MM.1S (cell line): ENCODE data around the gene COMMD10.
A peak's percentile ranks its signal among the peaks of the same experiment; 100 is the strongest.

Experiments used
- DNase-seq: peaks from one replicate; pipeline ENCODE4 v3.0.0-alpha.2; 2015
- H2AFZ ChIP-seq: fragments of 300-600 bp; sonication (generic); 2 replicates; pipeline ENCODE4 v1.6.0; 2016; ENCODE audit warnings: antibody characterized with exemption, low read length
- H3F3A ChIP-seq: fragments of 300-600 bp; sonication (generic); 2 replicates; pipeline ENCODE4 v1.6.1; 2016; ENCODE audit warnings: mild to moderate bottlenecking, antibody characterized with exemption, low read length, moderate library complexity, mixed read lengths; ENCODE audit not compliant: insufficient read depth
- H3K27ac ChIP-seq: fragments of 300-600 bp; sonication (generic); 2 replicates; pipeline ENCODE4 v1.5.1; 2016; ENCODE audit warnings: mild to moderate bottlenecking, low read length
- H3K27me3 ChIP-seq: fragments of 300-600 bp; sonication (generic); replicated peaks from 2 replicates; pipeline ENCODE4 v1.6.0; 2016; ENCODE audit warnings: low read length; ENCODE audit not compliant: insufficient read depth
- H3K36me3 ChIP-seq: fragments of 300-600 bp; sonication (generic); replicated peaks from 2 replicates; pipeline ENCODE4 v1.6.1; 2016; ENCODE audit warnings: mild to moderate bottlenecking, low read length, mixed read lengths; ENCODE audit not compliant: insufficient read depth
- H3K4me1 ChIP-seq: fragments of 300-600 bp; sonication (generic); 2 replicates; pipeline ENCODE4 v1.6.1; 2016; ENCODE audit warnings: low read length, mixed read lengths
- H3K4me2 ChIP-seq: fragments of 300-600 bp; sonication (generic); 2 replicates; pipeline ENCODE4 v1.6.0; 2016; ENCODE audit warnings: low read depth, low read length
- H3K4me3 ChIP-seq: fragments of 300-600 bp; sonication (generic); 2 replicates; pipeline ENCODE4 v1.5.1; 2016; ENCODE audit warnings: low read length, mixed read lengths
- H3K79me2 ChIP-seq: fragments of 300-600 bp; sonication (generic); 2 replicates; pipeline ENCODE4 v1.6.1; 2016; ENCODE audit warnings: mixed run types, low read length, mixed read lengths
- H3K9ac ChIP-seq: fragments of 300-600 bp; sonication (generic); 2 replicates; pipeline ENCODE4 v1.6.1; 2016; ENCODE audit warnings: low read length, mixed read lengths
- H3K9me2 ChIP-seq: fragments of 300-600 bp; sonication (generic); replicated peaks from 2 replicates; pipeline ENCODE4 v1.6.1; 2016; ENCODE audit warnings: mild to moderate bottlenecking, low read length, mixed read lengths; ENCODE audit not compliant: insufficient read depth
- H3K9me3 ChIP-seq: fragments of 300-600 bp; sonication (generic); replicated peaks from 2 replicates; pipeline ENCODE4 v1.6.1; 2016; ENCODE audit warnings: mild to moderate bottlenecking, low read length, mixed read lengths; ENCODE audit not compliant: insufficient read depth
- H4K20me1 ChIP-seq: fragments of 300-600 bp; sonication (generic); 2 replicates; pipeline ENCODE4 v1.6.1; 2016; ENCODE audit warnings: mild to moderate bottlenecking, low read length, moderate library complexity, mixed read lengths; ENCODE audit not compliant: insufficient read depth
- EZH2 ChIP-seq: fragments of 300-600 bp; sonication (generic); optimal IDR thresholded peaks from 2 replicates; pipeline ENCODE3; 2017; ENCODE audit warnings: low read depth, mild to moderate bottlenecking, antibody characterized with exemption, low read length, mixed read lengths
- EZH2phosphoT487 ChIP-seq: fragments of 300-600 bp; sonication (generic); IDR thresholded peaks from 2 replicates; pipeline ENCODE4 v1.6.1; 2018; ENCODE audit warnings: antibody characterized with exemption, low read length
- TF ChIP-seq, protein P1 (sequence below): fragments of 300-600 bp; sonication (generic); IDR thresholded peaks from 2 replicates; pipeline ENCODE4 v1.5.1; 2016; ENCODE audit warnings: antibody characterized with exemption, low read length, mixed read lengths

The COMMD10 gene

GRCh38 chr5:116084871-116085715 lies at the start of gene COMMD10:
COMMD10 (plus strand) TSS chr5:116085025.
- peak; percentile 67 for DNase-seq
- Histone ChIP-seq H3K27ac (peak within 1 kb of the TSS; percentile 46; the same call in 1 of the 2 replicates), H3K4me2 (peak within 1 kb of the TSS; percentile 93), H3K79me2 (peaks cover 15% of the 10 kb centered on the region), H3K4me3 (peak within 1 kb of the TSS; percentile 85), H2AFZ (peak within 1 kb of the TSS; percentile 49), H3K4me1 (peaks cover 6% of the 10 kb centered on the region; the same call in 1 of the 2 replicates), H3K36me3 (no peaks in the 10 kb centered on the region), H4K20me1 (no peaks in the 10 kb centered on the region), H3K9me2 (no peaks in the 10 kb centered on the region), H3K9ac (peak within 1 kb of the TSS; percentile 84), H3K9me3 (no peaks in the 10 kb centered on the region), H3F3A (no peaks in the 10 kb centered on the region), H3K27me3 (no peaks in the 10 kb centered on the region)
- TF ChIP-seq, protein P1, sequence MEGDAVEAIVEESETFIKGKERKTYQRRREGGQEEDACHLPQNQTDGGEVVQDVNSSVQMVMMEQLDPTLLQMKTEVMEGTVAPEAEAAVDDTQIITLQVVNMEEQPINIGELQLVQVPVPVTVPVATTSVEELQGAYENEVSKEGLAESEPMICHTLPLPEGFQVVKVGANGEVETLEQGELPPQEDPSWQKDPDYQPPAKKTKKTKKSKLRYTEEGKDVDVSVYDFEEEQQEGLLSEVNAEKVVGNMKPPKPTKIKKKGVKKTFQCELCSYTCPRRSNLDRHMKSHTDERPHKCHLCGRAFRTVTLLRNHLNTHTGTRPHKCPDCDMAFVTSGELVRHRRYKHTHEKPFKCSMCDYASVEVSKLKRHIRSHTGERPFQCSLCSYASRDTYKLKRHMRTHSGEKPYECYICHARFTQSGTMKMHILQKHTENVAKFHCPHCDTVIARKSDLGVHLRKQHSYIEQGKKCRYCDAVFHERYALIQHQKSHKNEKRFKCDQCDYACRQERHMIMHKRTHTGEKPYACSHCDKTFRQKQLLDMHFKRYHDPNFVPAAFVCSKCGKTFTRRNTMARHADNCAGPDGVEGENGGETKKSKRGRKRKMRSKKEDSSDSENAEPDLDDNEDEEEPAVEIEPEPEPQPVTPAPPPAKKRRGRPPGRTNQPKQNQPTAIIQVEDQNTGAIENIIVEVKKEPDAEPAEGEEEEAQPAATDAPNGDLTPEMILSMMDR, result no peak

GRCh38 chr5:116035123-116035522 lies 49.7 kb upstream of the COMMD10 start:
- H3K27me3 ChIP-seq, result no peaks in the 10 kb centered on the region
- H2AFZ ChIP-seq, result no peak overlapping the region
- H3K9ac ChIP-seq, result no peak overlapping the region
- H3K4me2 ChIP-seq, result no peak overlapping the region
- H3K9me3 ChIP-seq, result no peaks in the 10 kb centered on the region
- DNase-seq, result no peak
- TF ChIP-seq EZH2phosphoT487 (no peak), EZH2 (no peak)
- TF ChIP-seq, protein P1, result no peak
- H3K27ac ChIP-seq, result no peak overlapping the region
- no peaks in the 10 kb centered on the region for H3F3A ChIP-seq
- H3K4me3 ChIP-seq, result no peak overlapping the region
- no peaks in the 10 kb centered on the region for H3K79me2 ChIP-seq
- no peaks in the 10 kb centered on the region for H3K9me2 ChIP-seq
- H4K20me1 ChIP-seq, result no peaks in the 10 kb centered on the region
- H3K4me1 ChIP-seq, result peaks cover 10% of the 10 kb centered on the region
- H3K36me3 ChIP-seq, result no peaks in the 10 kb centered on the region

GRCh38 chr5:116037236-116037822 lies 47.5 kb upstream of the COMMD10 start:
- H3K9me3 ChIP-seq, result no peaks in the 10 kb centered on the region
- no peak overlapping the region for H2AFZ ChIP-seq
- H3K9me2 ChIP-seq, result no peaks in the 10 kb centered on the region
- no peak overlapping the region for H3K9ac ChIP-seq
- H3K36me3 ChIP-seq, result no peaks in the 10 kb centered on the region
- no peak for TF ChIP-seq EZH2
- no peak for TF ChIP-seq EZH2phosphoT487
- no peaks in the 10 kb centered on the region for H3K79me2 ChIP-seq
- H4K20me1 ChIP-seq, result no peaks in the 10 kb centered on the region
- DNase-seq, result no peak
- peaks cover 10% of the 10 kb centered on the region; the same call in 1 of the 2 replicates for H3K4me1 ChIP-seq
- H3K27ac ChIP-seq, result no peak overlapping the region
- no peak overlapping the region for H3K4me2 ChIP-seq
- H3F3A ChIP-seq, result no peaks in the 10 kb centered on the region
- no peaks in the 10 kb centered on the region for H3K27me3 ChIP-seq
- H3K4me3 ChIP-seq, result no peak overlapping the region

DNA sequence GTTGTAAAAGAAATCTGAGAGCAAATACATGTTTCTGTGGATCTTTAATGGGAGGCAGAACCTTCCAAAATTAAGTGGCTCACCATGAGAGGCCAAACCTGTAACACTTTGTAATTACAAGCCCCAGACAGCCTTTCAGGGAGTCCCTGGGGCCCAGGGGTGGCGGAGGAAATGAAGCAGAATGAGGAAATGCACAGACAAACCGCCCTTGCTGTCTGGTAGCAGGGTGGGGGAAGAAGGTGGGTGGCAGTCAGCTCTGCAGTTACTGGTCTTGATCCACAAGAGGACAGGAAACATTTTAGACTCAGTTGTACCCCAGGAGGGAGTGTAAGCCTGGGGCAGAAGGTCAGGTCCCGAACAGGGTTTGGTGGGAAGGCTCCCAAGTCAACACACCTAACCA lies 46.0 kb upstream of the COMMD10 start:
- Histone ChIP-seq H4K20me1 (no peaks in the 10 kb centered on the region), H3K9ac (no peak overlapping the region), H3K4me1 (no peaks in the 10 kb centered on the region), H3K9me2 (no peaks in the 10 kb centered on the region), H3K27ac (no peak overlapping the region), H2AFZ (no peak overlapping the region), H3K36me3 (no peaks in the 10 kb centered on the region), H3K9me3 (no peaks in the 10 kb centered on the region), H3K27me3 (no peaks in the 10 kb centered on the region), H3F3A (no peaks in the 10 kb centered on the region), H3K4me2 (no peak overlapping the region), H3K4me3 (no peak overlapping the region), H3K79me2 (no peaks in the 10 kb centered on the region)
- TF ChIP-seq EZH2phosphoT487 (no peak), EZH2 (no peak)
- TF ChIP-seq, protein P1, result no peak
- DNase-seq, result no peak
